Naive B cell (primary cell): Measurements from ENCODE around the gene ARRDC3. TPM values are rescaled to one million over a fixed set of nuclear protein-coding genes. Genes with fewer than 3 reads are reported as not detected.
"Not testable (repeated sequence)": the region's sequence is repeated elsewhere in the genome, so short reads cannot be mapped to it uniquely, and the experiment has no call there.

Experiments used
- ATAC-seq, 2 donors: fragments of 150-1000 bp; cut with Tn5 transposase; 2 replicates each; pipeline ENCODE4 v1.10.0; 2021; ENCODE audit warnings: low read depth in 2 of 2, mild to moderate bottlenecking in 2 of 2, moderate library complexity in 2 of 2
- DNase-seq: peaks from one replicate; pipeline ENCODE4 v3.0.0; 2022
- H3K27ac Mint-ChIP-seq, 6 donors: one replicate each; pipeline ENCODE4 v1.8.0; 2020 to 2022; ENCODE audit warnings: mild to moderate bottlenecking in 6 of 6, mixed read lengths in 6 of 6, moderate library complexity in 5 of 6, inconsistent platforms in 2 of 6
- H3K27me3 Mint-ChIP-seq, 3 donors: one replicate each; pipeline ENCODE4 v1.8.0; 2021 to 2022; ENCODE audit warnings: mixed read lengths in 3 of 3, mild to moderate bottlenecking in 1 of 3
- H3K36me3 Mint-ChIP-seq, 2 donors: one replicate each; pipeline ENCODE4 v1.8.0; 2020 to 2022; ENCODE audit warnings: mixed read lengths in 2 of 2, inconsistent platforms in 1 of 2, mild to moderate bottlenecking in 1 of 2
- H3K4me1 Mint-ChIP-seq, 3 donors: one replicate each; pipeline ENCODE4 v1.8.0; 2020 to 2022; ENCODE audit warnings: mixed read lengths in 3 of 3, inconsistent platforms in 1 of 3, mild to moderate bottlenecking in 1 of 3, moderate library complexity in 1 of 3
- H3K4me3 Mint-ChIP-seq, 8 donors: one replicate each; pipeline ENCODE4 v1.8.0; 2020 to 2022; ENCODE audit warnings: mild to moderate bottlenecking in 8 of 8, mixed read lengths in 8 of 8, moderate library complexity in 8 of 8, inconsistent platforms in 2 of 8
- H3K9me3 Mint-ChIP-seq, 7 donors: one replicate each; pipeline ENCODE4 v1.8.0; 2020 to 2022; ENCODE audit warnings: mixed read lengths in 7 of 7, mild to moderate bottlenecking in 5 of 7, inconsistent platforms in 2 of 7, moderate library complexity in 1 of 7
- polyA plus RNA-seq, 6 donors: library from polyadenylated mRNA; unstranded; fragments of 300-500 nt; fragmentation: Illumina TruSeq; gene quantifications; one replicate each; pipeline ENCODE4 v1.2.3, GENCODE V29; 2021; ENCODE audit warnings: low read depth in 6 of 6

The ARRDC3 gene
- polyA plus RNA-seq, 6 donors from 2014 or later: 89.2 to 201 (median 112) TPM

- H3K4me1 Mint-ChIP-seq: no peaks in the 10 kb centered on the region
- DNase-seq: no peak
- no peak overlapping the region for H3K4me3 Mint-ChIP-seq
- H3K36me3 Mint-ChIP-seq: no peaks in the 10 kb centered on the region
- ATAC-seq: no peak
- H3K9me3 Mint-ChIP-seq: no peaks in the 10 kb centered on the region
- no peaks in the 10 kb centered on the region for H3K27me3 Mint-ChIP-seq
- H3K27ac Mint-ChIP-seq: no peak overlapping the region
Measured at GRCh38 chr5:91407204-91407603, 24.1 kb upstream of the ARRDC3 start.

- ATAC-seq: no peak
- no peaks in the 10 kb centered on the region for H3K36me3 Mint-ChIP-seq
- no peak overlapping the region for H3K27ac Mint-ChIP-seq
- H3K9me3 Mint-ChIP-seq: no peaks in the 10 kb centered on the region
- DNase-seq: no peak
- H3K4me3 Mint-ChIP-seq: no peak overlapping the region
- no peaks in the 10 kb centered on the region for H3K4me1 Mint-ChIP-seq
- no peaks in the 10 kb centered on the region for H3K27me3 Mint-ChIP-seq
Measured at GRCh38 chr5:91403438-91403837, 20.3 kb upstream of the ARRDC3 start.

GRCh38 chr5:91401175-91401574, 18.1 kb upstream of the ARRDC3 start:
- ATAC-seq (no peak), DNase-seq (no peak)
- no peaks in the 10 kb centered on the region for H3K27me3 Mint-ChIP-seq
- H3K36me3 Mint-ChIP-seq: no peaks in the 10 kb centered on the region
- H3K9me3 Mint-ChIP-seq: no peaks in the 10 kb centered on the region
- H3K27ac Mint-ChIP-seq: no peak overlapping the region
- peaks cover 3 to 6% (median 6%) of the 10 kb centered on the region in 3 donors for H3K4me1 Mint-ChIP-seq
- no peak overlapping the region for H3K4me3 Mint-ChIP-seq

GRCh38 chr5:91397791-91398190, 14.7 kb upstream of the ARRDC3 start:
- H3K36me3 Mint-ChIP-seq: no peaks in the 10 kb centered on the region

GRCh38 chr5:91390268-91390667, 7.2 kb upstream of the ARRDC3 start:
- Mint-ChIP-seq H3K9me3 (peaks cover 0 to 3% (median 0%) of the 10 kb centered on the region in 7 donors), H3K36me3 (no peaks in the 10 kb centered on the region), H3K27me3 (no peaks in the 10 kb centered on the region), H3K4me3 (no peak overlapping the region), H3K4me1 (no peaks in the 10 kb centered on the region), H3K27ac (no peak overlapping the region)
- DNase-seq (no peak), ATAC-seq (no peak)

More at GRCh38 chr5:91397791-91398190, 14.7 kb upstream of the ARRDC3 start:
- no peaks in the 10 kb centered on the region for H3K27me3 Mint-ChIP-seq
- H3K4me3 Mint-ChIP-seq: no peak overlapping the region
- peaks cover 3 to 6% (median 6%) of the 10 kb centered on the region in 3 donors for H3K4me1 Mint-ChIP-seq
- DNase-seq: no peak
- H3K27ac Mint-ChIP-seq: peak overlapping the region in 1 of 6 donors; percentile 26
- H3K9me3 Mint-ChIP-seq: no peaks in the 10 kb centered on the region
- ATAC-seq: no peak

GRCh38 chr5:91389555-91389954, 6.4 kb upstream of the ARRDC3 start:
- not testable (repeated sequence) for H3K9me3 Mint-ChIP-seq, H3K36me3 Mint-ChIP-seq, H3K27me3 Mint-ChIP-seq, H3K4me3 Mint-ChIP-seq, ATAC-seq, H3K4me1 Mint-ChIP-seq, DNase-seq
- H3K27ac Mint-ChIP-seq: peak overlapping the region in 1 of 6 donors; percentile 67

- no peak for DNase-seq
- no peaks in the 10 kb centered on the region for H3K36me3 Mint-ChIP-seq
- no peaks in the 10 kb centered on the region for H3K27me3 Mint-ChIP-seq
- ATAC-seq: no peak
- H3K9me3 Mint-ChIP-seq: peaks cover 0 to 3% (median 0%) of the 10 kb centered on the region in 7 donors
- H3K27ac Mint-ChIP-seq: no peak overlapping the region
- H3K4me3 Mint-ChIP-seq: no peak overlapping the region
- H3K4me1 Mint-ChIP-seq: peaks cover 13 to 16% (median 15%) of the 10 kb centered on the region in 3 donors
Measured at GRCh38 chr5:91388362-91388761, 5.2 kb upstream of the ARRDC3 start.

GRCh38 chr5:91386120-91386519, 3.0 kb upstream of the ARRDC3 start:
- Mint-ChIP-seq H3K27ac (no peak overlapping the region), H3K4me3 (peak overlapping the region in 2 of 8 donors; percentile 4 to 10), H3K36me3 (peaks cover 0 to 6% of the 10 kb centered on the region in 2 donors), H3K4me1 (peaks cover 13 to 17% (median 15%) of the 10 kb centered on the region in 3 donors), H3K27me3 (no peaks in the 10 kb centered on the region), H3K9me3 (peaks cover 0 to 3% (median 0%) of the 10 kb centered on the region in 7 donors)
- ATAC-seq (no peak), DNase-seq (no peak)

GRCh38 chr5:91385596-91385995, 2.5 kb upstream of the ARRDC3 start:
- peaks cover 13 to 17% (median 15%) of the 10 kb centered on the region in 3 donors for H3K4me1 Mint-ChIP-seq
- not testable (repeated sequence) for H3K36me3 Mint-ChIP-seq, H3K9me3 Mint-ChIP-seq, DNase-seq, H3K4me3 Mint-ChIP-seq, H3K27ac Mint-ChIP-seq, ATAC-seq, H3K27me3 Mint-ChIP-seq

- H3K4me1 Mint-ChIP-seq: peaks cover 15 to 17% (median 16%) of the 10 kb centered on the region in 3 donors
- H3K36me3 Mint-ChIP-seq: peaks cover 0 to 6% of the 10 kb centered on the region in 2 donors
- H3K9me3 Mint-ChIP-seq: peaks cover 0 to 3% (median 0%) of the 10 kb centered on the region in 7 donors
- H3K27me3 Mint-ChIP-seq: no peaks in the 10 kb centered on the region
- peak; percentile 78 for DNase-seq
- no peak for ATAC-seq
- H3K27ac Mint-ChIP-seq: peak overlapping the region in 4 of 6 donors; percentile 13 to 98 (median 95)
- peak overlapping the region; percentile 57 to 99 (median 96) for H3K4me3 Mint-ChIP-seq
Measured at GRCh38 chr5:91384671-91385430, 1.7 kb upstream of the ARRDC3 start.

- Mint-ChIP-seq H3K4me3 (peak overlapping the region; percentile 93 to 99 (median 98)), H3K4me1 (peaks cover 17 to 20% (median 17%) of the 10 kb centered on the region in 3 donors)
- ATAC-seq: no peak
Measured at GRCh38 chr5:91383956-91384300, 811 bp upstream of the ARRDC3 start.

GRCh38 chr5:91382530-91383026, 539 bp downstream of the ARRDC3 start:
- DNase-seq (peak; percentile 12), ATAC-seq (no peak)
- peaks cover 21 to 24% (median 21%) of the 10 kb centered on the region in 3 donors for H3K4me1 Mint-ChIP-seq
- H3K36me3 Mint-ChIP-seq: peaks cover 0 to 10% of the 10 kb centered on the region in 2 donors
- H3K27me3 Mint-ChIP-seq: no peaks in the 10 kb centered on the region
- peak overlapping the region; percentile 53 to 99 (median 98) for H3K27ac Mint-ChIP-seq
- H3K9me3 Mint-ChIP-seq: no peaks in the 10 kb centered on the region
- H3K4me3 Mint-ChIP-seq: peak overlapping the region; percentile 93 to 99 (median 98)

More at GRCh38 chr5:91383956-91384300, 811 bp upstream of the ARRDC3 start:
- Mint-ChIP-seq H3K9me3 (no peaks in the 10 kb centered on the region), H3K27ac (peak overlapping the region; percentile 53 to 99 (median 95)), H3K36me3 (peaks cover 0 to 6% of the 10 kb centered on the region in 2 donors), H3K27me3 (no peaks in the 10 kb centered on the region)
- peak; percentile 17 for DNase-seq

- Mint-ChIP-seq H3K9me3 (no peaks in the 10 kb centered on the region), H3K36me3 (peaks cover 0 to 10% of the 10 kb centered on the region in 2 donors), H3K4me1 (peaks cover 21 to 25% (median 24%) of the 10 kb centered on the region in 3 donors), H3K27ac (peak overlapping the region; percentile 95 to 99 (median 98)), H3K27me3 (no peaks in the 10 kb centered on the region), H3K4me3 (peak overlapping the region; percentile 93 to 99 (median 98))
- peak; percentile 12 to 17 for ATAC-seq
- peak; percentile 67 for DNase-seq
Measured at GRCh38 chr5:91381774-91382359, 1.2 kb downstream of the ARRDC3 start.
